Measurements from ENCODE around the gene ATOX1.

GRCh38 chr5:151775025-151775606 lies 16.7 kb upstream of the ATOX1 start:
- TF ChIP-seq CTCF (conservative IDR thresholded peaks at IDR 0.05 in 1 of 2, IDR thresholded peaks at IDR 0.05 in 1 of 2; ENCODE audit: extremely low read depth in 1 of 2, insufficient read depth in 1 of 2, low read depth in 1 of 2, low read length in 2 of 2) (no peak), EZH2 (IDR thresholded peaks at IDR 0.05; ENCODE audit: borderline replicate concordance, low read length) (no peak)
